ENCODE data around the gene SUSD5. TPM values are rescaled to one million over a fixed set of nuclear protein-coding genes. Genes with fewer than 3 reads are reported as not detected.

The SUSD5 gene
- total and polyA plus RNA-seq, 2 experiments from 2014 or later: 1.4 to 3.6 TPM

GRCh38 chr3:33145221-33145900, 73.2 kb downstream of the SUSD5 start:
- Mint-ChIP-seq H3K4me3 (no peak overlapping the region), H3K4me1 (peaks cover 6% of the 10 kb centered on the region; the same call in 2 of the 3 replicates), H3K27ac (no peak overlapping the region), H3K9me3 (no peaks in the 10 kb centered on the region), H3K27me3 (ENCODE audit: insufficient read depth, low read depth, poor library complexity) (peaks cover 18% of the 10 kb centered on the region), H3K36me3 (ENCODE audit: low read depth) (peaks cover 16% of the 10 kb centered on the region)
- H3F3A ChIP-seq (replicated peaks; ENCODE audit: low read depth): no peaks in the 10 kb centered on the region
- no peak for DNase-seq (ENCODE audit: low spot score)
- H3K79me2 ChIP-seq (replicated peaks; ENCODE audit: insufficient read depth): no peaks in the 10 kb centered on the region
- no peak overlapping the region for H3K4me2 ChIP-seq
- no peaks in the 10 kb centered on the region for H3K9me2 ChIP-seq (ENCODE audit: insufficient read depth)
- no peak for ATAC-seq
- TF ChIP-seq ZNF114 (CRISPR knock-in tag; IDR thresholded peaks at IDR 0.05): no peak
- TF ChIP-seq CREB1 (CRISPR knock-in tag; IDR thresholded peaks at IDR 0.05; ENCODE audit: low read depth): no peak
- no peak for TF ChIP-seq NANOG (IDR thresholded peaks at IDR 0.05; ENCODE audit: borderline replicate concordance)
- no peak for TF ChIP-seq ZNF331 (CRISPR knock-in tag; IDR thresholded peaks at IDR 0.05; ENCODE audit: low read depth)
- TF ChIP-seq EZH2 (IDR thresholded peaks at IDR 0.05; ENCODE audit: low read depth, unreplicated experiment): no peak
- no peak for TF ChIP-seq EZH2phosphoT487 (IDR thresholded peaks at IDR 0.05; ENCODE audit: unreplicated experiment)
- no peak for TF ChIP-seq REST (IDR thresholded peaks at IDR 0.05; ENCODE audit: unreplicated experiment)
- no peak for TF ChIP-seq JUNB (IDR thresholded peaks at IDR 0.05; ENCODE audit: unreplicated experiment)
- no peak for TF ChIP-seq CTCF (conservative IDR thresholded peaks at IDR 0.05; ENCODE audit: low read depth in 2 of 2)
- TF ChIP-seq STAT1 (IDR thresholded peaks at IDR 0.05; ENCODE audit: unreplicated experiment): no peak
- TF ChIP-seq POLR2AphosphoS5 (IDR thresholded peaks at IDR 0.05; ENCODE audit: low read depth): no peak
- TF ChIP-seq ZNF462 (CRISPR knock-in tag; IDR thresholded peaks at IDR 0.05): no peak
- TF ChIP-seq, protein P1, sequence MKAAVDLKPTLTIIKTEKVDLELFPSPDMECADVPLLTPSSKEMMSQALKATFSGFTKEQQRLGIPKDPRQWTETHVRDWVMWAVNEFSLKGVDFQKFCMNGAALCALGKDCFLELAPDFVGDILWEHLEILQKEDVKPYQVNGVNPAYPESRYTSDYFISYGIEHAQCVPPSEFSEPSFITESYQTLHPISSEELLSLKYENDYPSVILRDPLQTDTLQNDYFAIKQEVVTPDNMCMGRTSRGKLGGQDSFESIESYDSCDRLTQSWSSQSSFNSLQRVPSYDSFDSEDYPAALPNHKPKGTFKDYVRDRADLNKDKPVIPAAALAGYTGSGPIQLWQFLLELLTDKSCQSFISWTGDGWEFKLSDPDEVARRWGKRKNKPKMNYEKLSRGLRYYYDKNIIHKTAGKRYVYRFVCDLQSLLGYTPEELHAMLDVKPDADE (IDR thresholded peaks at IDR 0.05): no peak
- no peak overlapping the region for H3K4me3 ChIP-seq
- H3K27ac ChIP-seq (ENCODE audit: low read depth): no peak overlapping the region
- H3K36me3 ChIP-seq (ENCODE audit: insufficient read depth): no peaks in the 10 kb centered on the region
- no peaks in the 10 kb centered on the region for H3K27me3 ChIP-seq (ENCODE audit: insufficient read depth)
- H3K4me1 ChIP-seq (ENCODE audit: insufficient read depth): no peaks in the 10 kb centered on the region
- H2AFZ ChIP-seq: no peak overlapping the region
- H4K20me1 ChIP-seq (replicated peaks; ENCODE audit: insufficient read depth): no peaks in the 10 kb centered on the region

Data from GM23338 (cell line).